ENCODE results near the gene TMEM253. TPM values are rescaled to one million over a fixed set of nuclear protein-coding genes. Genes with fewer than 3 reads are reported as not detected.

Gene TMEM253
- total RNA-seq, 4 donors from 2014 or later, result 9.1 to 140 (median 124) TPM

GRCh38 chr14:21093018-21093417 is 7.8 kb upstream of the TMEM253 start:
- Histone ChIP-seq H3K4me1 (peaks cover 0 to 30% (median 0%) of the 10 kb centered on the region in 4 donors), H3K9me3 (no peaks in the 10 kb centered on the region), H3K27ac (peak overlapping the region in 1 of 4 donors; percentile 38), H3K4me3 (no peak overlapping the region), H3K27me3 (no peaks in the 10 kb centered on the region), H3K36me3 (peaks cover 0 to 33% (median 0%) of the 10 kb centered on the region in 3 donors)
- no peak for TF ChIP-seq CTCF (IDR thresholded peaks at IDR 0.05)
- no peak for TF ChIP-seq POLR2A (IDR thresholded peaks at IDR 0.05)
- no peak for DNase-seq

- no peaks in the 10 kb centered on the region for H3K27me3 ChIP-seq
- peaks cover 0 to 30% (median 0%) of the 10 kb centered on the region in 4 donors for H3K4me1 ChIP-seq
- H3K27ac ChIP-seq, result no peak overlapping the region
- H3K9me3 ChIP-seq, result no peaks in the 10 kb centered on the region
- DNase-seq, result no peak
- H3K4me3 ChIP-seq, result no peak overlapping the region
- peaks cover 0 to 29% (median 0%) of the 10 kb centered on the region in 3 donors for H3K36me3 ChIP-seq
- no peak for TF ChIP-seq POLR2A (IDR thresholded peaks at IDR 0.05)
- no peak for TF ChIP-seq CTCF (IDR thresholded peaks at IDR 0.05)
These were observed 6.8 kb upstream of the TMEM253 start for GRCh38 chr14:21093769-21094681.

- no peaks in the 10 kb centered on the region for H3K27me3 ChIP-seq
- peak overlapping the region in 2 of 4 donors; percentile 96 to 97 for H3K27ac ChIP-seq
- TF ChIP-seq POLR2A (IDR thresholded peaks at IDR 0.05) (no peak), CTCF (IDR thresholded peaks at IDR 0.05) (no peak)
- H3K4me1 ChIP-seq, result peaks cover 0 to 33% (median 0%) of the 10 kb centered on the region in 4 donors
- H3K36me3 ChIP-seq, result peaks cover 0 to 24% (median 0%) of the 10 kb centered on the region in 3 donors
- H3K9me3 ChIP-seq, result no peaks in the 10 kb centered on the region
- no peak overlapping the region for H3K4me3 ChIP-seq
- no peak for DNase-seq
These were observed 5.2 kb upstream of the TMEM253 start for GRCh38 chr14:21095430-21096205.

- no peak for DNase-seq
- no peaks in the 10 kb centered on the region for H3K27me3 ChIP-seq
- TF ChIP-seq CTCF (IDR thresholded peaks at IDR 0.05) (no peak), POLR2A (IDR thresholded peaks at IDR 0.05) (no peak)
- peak overlapping the region in 2 of 4 donors; percentile 96 to 97 for H3K27ac ChIP-seq
- H3K36me3 ChIP-seq, result peaks cover 0 to 16% (median 0%) of the 10 kb centered on the region in 3 donors
- H3K4me3 ChIP-seq, result no peak overlapping the region
- H3K4me1 ChIP-seq, result peaks cover 0 to 31% (median 0%) of the 10 kb centered on the region in 4 donors
- no peaks in the 10 kb centered on the region for H3K9me3 ChIP-seq
These were observed 4.4 kb upstream of the TMEM253 start for GRCh38 chr14:21096438-21096837.

GRCh38 chr14:21096978-21097635 is 3.8 kb upstream of the TMEM253 start:
- H3K4me1 ChIP-seq, result peaks cover 0 to 28% (median 0%) of the 10 kb centered on the region in 4 donors
- H3K27me3 ChIP-seq, result no peaks in the 10 kb centered on the region
- no peaks in the 10 kb centered on the region for H3K9me3 ChIP-seq
- DNase-seq, result no peak
- H3K27ac ChIP-seq, result peak overlapping the region; percentile 82 to 97 (median 90)
- TF ChIP-seq POLR2A (IDR thresholded peaks at IDR 0.05) (no peak), CTCF (IDR thresholded peaks at IDR 0.05) (no peak)
- H3K4me3 ChIP-seq, result peak overlapping the region; percentile 44 to 84 (median 71)
- H3K36me3 ChIP-seq, result peaks cover 0 to 9% (median 0%) of the 10 kb centered on the region in 3 donors

Data from Peyer's patch (tissue), 4 donors.